Measurements from ENCODE around the gene PARD3B. TPM values are rescaled to one million over a fixed set of nuclear protein-coding genes. Genes with fewer than 3 reads are reported as not detected.

PARD3B gene
- total and polyA plus RNA-seq, 2 of the 8 experiments (the other 6 are each of a cell fraction or from before 2014, with no cell fraction given): 1.2 to 5.7 TPM

GRCh38 chr2:204860274-204860673 lies 315.0 kb downstream of the PARD3B start:
- Histone ChIP-seq H3K14ac (ENCODE audit: insufficient read length) (no peak overlapping the region), H3K27me3 (replicated peaks in 1 of 4; ENCODE audit: control insufficient read depth in 3 of 4, extremely low read depth in 1 of 4, insufficient read depth in 3 of 4, low read length in 3 of 4) (no peaks in the 10 kb centered on the region), H4K8ac (ENCODE audit: extremely low read depth, insufficient read depth, low read length) (no peak overlapping the region), H3K36me3 (ENCODE audit: control insufficient read depth in 2 of 4, insufficient read depth in 4 of 4, low read length in 3 of 4) (no peaks in the 10 kb centered on the region), H3K23ac (ENCODE audit: insufficient read length) (no peak overlapping the region), H3K23me2 (ENCODE audit: low read depth, low read length) (no peaks in the 10 kb centered on the region; the same call in 1 of the 2 replicates), H2AFZ (ENCODE audit: low read length) (no peak overlapping the region), H3K4me1 (replicated peaks in 1 of 4; ENCODE audit: control insufficient read depth in 3 of 4, insufficient read depth in 4 of 4, low read length in 3 of 4) (peaks cover 0 to 2% (median 0%) of the 10 kb centered on the region in 4 experiments; a peak in 2 of 7 replicates), H4K5ac (ENCODE audit: insufficient read length, low read depth, low read length) (no peak overlapping the region), H4K20me1 (replicated peaks in 1 of 2; ENCODE audit: control insufficient read depth in 1 of 2, insufficient read depth in 2 of 2, low read length in 2 of 2) (no peaks in the 10 kb centered on the region), H3K27ac (ENCODE audit: low read depth, low read length) (no peak overlapping the region), H3K9me3 (ENCODE audit: insufficient read depth in 2 of 2, low read depth in 1 of 2, low read length in 1 of 2) (no peaks in the 10 kb centered on the region), H2BK20ac (ENCODE audit: low read length) (no peak overlapping the region), H2BK120ac (replicated peaks; ENCODE audit: low read depth, low read length) (no peak overlapping the region), H3K9ac (replicated peaks in 1 of 4; ENCODE audit: extremely low read depth in 1 of 4, low read depth in 3 of 4, low read length in 3 of 4) (no peak overlapping the region), H3K18ac (ENCODE audit: extremely low read depth, low read length) (no peak overlapping the region), H2BK12ac (ENCODE audit: low read depth, low read length) (no peak overlapping the region), H3K56ac (replicated peaks; ENCODE audit: insufficient read length, low read depth, low read length) (no peak overlapping the region), H3K4me3 (ENCODE audit: extremely low read depth in 1 of 4, insufficient read depth in 2 of 4, low read depth in 3 of 4, low read length in 4 of 4) (no peak overlapping the region), H4K91ac (replicated peaks; ENCODE audit: insufficient read length, low read length) (peak overlapping the region; percentile 83), H3K4ac (replicated peaks; ENCODE audit: insufficient read length, low read depth, low read length) (no peak overlapping the region), H3K4me2 (ENCODE audit: insufficient read depth in 1 of 2, low read depth in 2 of 2, low read length in 2 of 2) (no peak overlapping the region), H2BK5ac (ENCODE audit: low read depth, low read length) (no peak overlapping the region), H2AK5ac (ENCODE audit: low read depth, low read length) (no peak overlapping the region), H2BK15ac (ENCODE audit: low read length) (no peak overlapping the region), H3K79me2 (ENCODE audit: control insufficient read depth in 1 of 2, insufficient read depth in 2 of 2, low read length in 2 of 2) (no peaks in the 10 kb centered on the region), H3K79me1 (ENCODE audit: low read depth, low read length) (no peaks in the 10 kb centered on the region)
- no peak for FAIRE-seq
- ChIA-PET POLR2A (ENCODE audit: partially characterized antibody) (no interaction called here), CTCF (ENCODE audit: partially characterized antibody) (no interaction called here)
- no peak for DNase-seq (ENCODE audit: low read depth in 1 of 2, low spot score in 2 of 2)
- 84% methylated on average over 6 of the region's 6 CpGs; no CpG with 5 or more reads in 1 of the 2 experiments for WGBS, 2 experiments (ENCODE audit: extremely low coverage in 1 of 2, insufficient coverage in 1 of 2, insufficient read length in 1 of 2, insufficient replicate concordance in 2 of 2, low coverage in 1 of 2, low lambda C conversion rate in 2 of 2, missing lambda C conversion rate in 1 of 2)
- TF ChIP-seq BRCA1 (IDR thresholded peaks at IDR 0.05; ENCODE audit: low read depth, low read length) (no peak), MAFK (IDR thresholded peaks at IDR 0.05; ENCODE audit: low read depth, low read length) (no peak), POU5F1 (IDR thresholded peaks at IDR 0.05; ENCODE audit: low read depth, low read length) (no peak), CTCF (IDR thresholded peaks at IDR 0.05; ENCODE audit: control extremely low read depth in 1 of 3, insufficient read depth in 1 of 3, low read depth in 1 of 3, low read length in 3 of 3) (no peak), JUN (IDR thresholded peaks at IDR 0.05; ENCODE audit: low read depth, low read length) (no peak), RFX5 (IDR thresholded peaks at IDR 0.05; ENCODE audit: borderline replicate concordance, low read depth, low read length) (no peak), SAP30 (IDR thresholded peaks at IDR 0.05; ENCODE audit: insufficient read depth, insufficient replicate concordance, low read length) (no peak), E2F6 (IDR thresholded peaks at IDR 0.05) (no peak), PHF8 (conservative IDR thresholded peaks at IDR 0.05; ENCODE audit: low read depth, low read length) (no peak), CREB1 (IDR thresholded peaks at IDR 0.05) (no peak), EP300 (IDR thresholded peaks at IDR 0.05; ENCODE audit: borderline replicate concordance in 1 of 2, low read depth in 2 of 2, low read length in 2 of 2) (no peak)

All from H1 (cell line).